Liver (tissue), 9 donors: ENCODE results near the gene RASSF1. TPM values are rescaled to one million over a fixed set of nuclear protein-coding genes. Genes with fewer than 3 reads are reported as not detected.

Experiments used
- DNase-seq: peaks from one replicate; pipeline ENCODE4 v3.0.0-alpha.2; 2017; ENCODE audit warnings: low spot score
- H3K27ac ChIP-seq, 2 donors: one replicate each; pipeline ENCODE4 v1.7.0; 2013; ENCODE audit warnings: inconsistent platforms in 2 of 2, low read length in 2 of 2, control low read depth in 1 of 2, low read depth in 1 of 2, mild to moderate bottlenecking in 1 of 2
- H3K27me3 ChIP-seq, 4 donors: one replicate each; pipeline versions ENCODE4 v1.6.1 to v1.7.0; 2013; ENCODE audit warnings: low read length in 3 of 4, inconsistent platforms in 1 of 4, mild to moderate bottlenecking in 1 of 4, moderate library complexity in 1 of 4; ENCODE audit not compliant: control insufficient read depth in 4 of 4, insufficient read depth in 4 of 4
- H3K36me3 ChIP-seq, 4 donors: one replicate each; pipeline versions ENCODE4 v1.6.1 to v1.7.0; 2013; ENCODE audit warnings: low read length in 3 of 4, mild to moderate bottlenecking in 3 of 4, low read depth in 1 of 4, moderate library complexity in 1 of 4; ENCODE audit not compliant: control insufficient read depth in 4 of 4, insufficient read depth in 3 of 4
- H3K4me1 ChIP-seq, 4 donors: one replicate each; pipeline versions ENCODE4 v1.6.1 to v1.7.0; 2013; ENCODE audit warnings: low read length in 3 of 4, mild to moderate bottlenecking in 3 of 4, moderate library complexity in 1 of 4; ENCODE audit not compliant: control insufficient read depth in 4 of 4, insufficient read depth in 4 of 4
- H3K4me3 ChIP-seq, 3 donors: one replicate each; pipeline versions ENCODE4 v1.6.1 to v1.7.0; 2013; ENCODE audit warnings: low read length in 3 of 3, control low read depth in 1 of 3, low read depth in 1 of 3, mild to moderate bottlenecking in 1 of 3
- H3K9ac ChIP-seq, 2 donors: one replicate each; pipeline ENCODE4 v1.7.0; 2013; ENCODE audit warnings: low read length in 2 of 2, mild to moderate bottlenecking in 2 of 2, moderate library complexity in 2 of 2, control low read depth in 1 of 2, low read depth in 1 of 2
- H3K9me3 ChIP-seq, 4 donors: one replicate each; pipeline versions ENCODE4 v1.6.1 to v1.7.0; 2013; ENCODE audit warnings: low read length in 3 of 4; ENCODE audit not compliant: control insufficient read depth in 4 of 4
- EGR1 ChIP-seq, 2 donors: IDR thresholded peaks; 2 replicates each; pipeline ENCODE4 v1.6.1; 2016 to 2018; ENCODE audit warnings: antibody characterized with exemption in 2 of 2, low read depth in 2 of 2
- FOXA1 ChIP-seq: IDR thresholded peaks from 2 replicates; pipeline ENCODE4 v1.6.1; 2016; ENCODE audit warnings: antibody characterized with exemption
- FOXA2 ChIP-seq: IDR thresholded peaks from 2 replicates; pipeline ENCODE4 v1.6.1; 2016; ENCODE audit warnings: antibody characterized with exemption
- GABPA ChIP-seq, 2 donors: IDR thresholded peaks in 1 of 2; conservative IDR thresholded peaks in 1 of 2; 2 replicates each; pipeline ENCODE4 v1.6.1; 2016; ENCODE audit warnings: antibody characterized with exemption in 2 of 2, mild to moderate bottlenecking in 1 of 2, moderate library complexity in 1 of 2
- HNF4A ChIP-seq, 2 donors: conservative IDR thresholded peaks; 2 replicates each; pipeline ENCODE4 v1.6.1; 2016; ENCODE audit warnings: antibody characterized with exemption in 2 of 2, mild to moderate bottlenecking in 2 of 2
- NR2F2 ChIP-seq: IDR thresholded peaks from 2 replicates; pipeline ENCODE4 v1.6.1; 2016; ENCODE audit warnings: antibody characterized with exemption
- RAD21 ChIP-seq, 2 donors: IDR thresholded peaks; 2 replicates each; pipeline ENCODE4 v1.6.1; 2016; ENCODE audit warnings: antibody characterized with exemption in 2 of 2, mild to moderate bottlenecking in 2 of 2
- RXRA ChIP-seq, 2 donors: IDR thresholded peaks; 2 replicates each; pipeline ENCODE4 v1.6.1; 2017 to 2018; ENCODE audit warnings: antibody characterized with exemption in 2 of 2, mild to moderate bottlenecking in 1 of 2
- SP1 ChIP-seq: IDR thresholded peaks from 2 replicates; pipeline ENCODE4 v1.6.1; 2018; ENCODE audit warnings: antibody characterized with exemption, mild to moderate bottlenecking
- TAF1 ChIP-seq: conservative IDR thresholded peaks from 2 replicates; pipeline ENCODE4 v1.6.1; 2016; ENCODE audit warnings: antibody characterized with exemption, mild to moderate bottlenecking
- YY1 ChIP-seq: IDR thresholded peaks from 2 replicates; pipeline ENCODE4 v1.6.1; 2016; ENCODE audit warnings: antibody characterized with exemption, mild to moderate bottlenecking
- WGBS: extraction: QIAGEN DNeasy Blood & Tissue Kit; methylation state at CpG from one replicate; pipeline ENCODE4 v1.1.7; 2013; 5-methylcytosine and 5-hydroxymethylcytosine counted together
- polyA plus RNA-seq, 2 donors: library from polyadenylated mRNA; stranded (reverse) in 1 of 2; unstranded in 1 of 2; fragments of 200-250 nt in 1 of 2; fragments of >200 nt in 1 of 2; fragmentation: Nextera tagmentation in 1 of 2; extraction: Ambion mirVana in 1 of 2; gene quantifications; one replicate each; pipeline versions ENCODE4 v1.2.1 to v1.2.3, GENCODE V29; 2013 to 2015
- total RNA-seq, 2 donors: library from RNA; depleted of rRNA; stranded (reverse); fragments of >200 nt; gene quantifications; one replicate each; pipeline ENCODE4 v1.2.3, GENCODE V29; 2014
- TF ChIP-seq, protein P1 (sequence below): fragments of 150-350 bp; IDR thresholded peaks from 2 replicates; pipeline ENCODE4 v1.5.1; 2017; ENCODE audit warnings: improper control_type of control experiment, low read depth, low read length; ENCODE audit not compliant: missing input control
- TF ChIP-seq, protein P2 (sequence below): IDR thresholded peaks from 2 replicates; pipeline ENCODE4 v1.6.1; 2016; ENCODE audit warnings: antibody characterized with exemption, mild to moderate bottlenecking
- TF ChIP-seq, protein P3 (sequence below): IDR thresholded peaks from 2 replicates; pipeline ENCODE4 v1.6.1; 2016; ENCODE audit warnings: antibody characterized with exemption
- TF ChIP-seq, protein P4 (sequence below): IDR thresholded peaks from 2 replicates; pipeline ENCODE4 v1.6.1; 2016; ENCODE audit warnings: antibody characterized with exemption
- TF ChIP-seq, protein P5 (sequence below): IDR thresholded peaks from 2 replicates; pipeline ENCODE4 v1.6.1; 2016; ENCODE audit warnings: antibody characterized with exemption
- donor health status: healthy.
- donor health status: healthy.
- donor health status: healthy.
- donor health status: healthy.
- donor health status: healthy.

RASSF1 gene
- total and polyA plus RNA-seq, 4 donors = 6.5 to 13.2 (median 11.2) TPM

DNA sequence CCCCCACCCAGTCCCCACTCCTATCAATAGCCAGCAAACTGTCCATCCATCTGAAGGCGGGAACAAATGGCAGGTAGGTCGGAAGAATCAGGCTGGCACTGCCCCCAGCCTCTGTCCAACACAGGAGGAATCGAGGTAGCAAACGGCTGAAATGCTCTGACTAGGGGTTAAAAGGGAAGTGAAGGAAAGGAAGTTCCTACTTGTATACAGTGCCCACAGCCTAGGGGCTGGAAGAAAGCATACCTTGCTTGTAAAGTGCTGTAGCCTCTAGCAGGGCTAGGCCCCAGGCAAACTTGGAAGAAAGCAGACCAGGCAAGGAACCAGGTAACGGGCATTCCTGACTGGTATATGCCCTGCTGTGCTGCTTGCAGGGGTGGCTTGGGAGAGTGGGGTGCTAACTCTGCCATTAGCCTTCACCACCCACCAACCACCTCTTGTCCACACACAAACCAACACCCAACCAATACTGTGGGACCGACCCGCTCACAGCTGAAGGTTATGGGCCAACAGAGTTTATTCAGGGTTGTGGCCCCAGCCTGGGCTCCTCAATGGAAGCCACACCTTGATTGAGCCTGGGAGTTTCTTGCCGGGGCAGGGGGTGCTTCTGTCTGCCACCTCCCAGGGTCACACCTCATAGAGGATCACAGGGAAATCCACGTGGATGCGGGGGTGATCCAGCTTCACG lies 15.0 kb downstream of the RASSF1 start:
- no peak for DNase-seq

More for the DNA sequence above, 15.0 kb downstream of the RASSF1 start:
- no peak overlapping the region for H3K27ac ChIP-seq
- H3K9ac ChIP-seq = no peak overlapping the region
- H3K4me1 ChIP-seq = peaks cover 6 to 64% (median 45%) of the 10 kb centered on the region in 4 donors
- WGBS = 87% methylated on average over 11 of the region's 11 CpGs
- no peaks in the 10 kb centered on the region for H3K9me3 ChIP-seq
- H3K36me3 ChIP-seq = peaks cover 0 to 18% (median 7%) of the 10 kb centered on the region in 4 donors
- H3K27me3 ChIP-seq = no peaks in the 10 kb centered on the region
- no peak for TF ChIP-seq GABPA (IDR thresholded peaks at IDR 0.05 in 1 of 2, conservative IDR thresholded peaks at IDR 0.05 in 1 of 2)
- TF ChIP-seq TAF1 = no peak
- no peak for TF ChIP-seq FOXA2
- TF ChIP-seq RXRA (IDR thresholded peaks at IDR 0.05) = no peak
- no peak for TF ChIP-seq SP1
- TF ChIP-seq RAD21 (IDR thresholded peaks at IDR 0.05) = no peak
- TF ChIP-seq YY1 = no peak
- no peak for TF ChIP-seq HNF4A (conservative IDR thresholded peaks at IDR 0.05)
- TF ChIP-seq, protein P1, sequence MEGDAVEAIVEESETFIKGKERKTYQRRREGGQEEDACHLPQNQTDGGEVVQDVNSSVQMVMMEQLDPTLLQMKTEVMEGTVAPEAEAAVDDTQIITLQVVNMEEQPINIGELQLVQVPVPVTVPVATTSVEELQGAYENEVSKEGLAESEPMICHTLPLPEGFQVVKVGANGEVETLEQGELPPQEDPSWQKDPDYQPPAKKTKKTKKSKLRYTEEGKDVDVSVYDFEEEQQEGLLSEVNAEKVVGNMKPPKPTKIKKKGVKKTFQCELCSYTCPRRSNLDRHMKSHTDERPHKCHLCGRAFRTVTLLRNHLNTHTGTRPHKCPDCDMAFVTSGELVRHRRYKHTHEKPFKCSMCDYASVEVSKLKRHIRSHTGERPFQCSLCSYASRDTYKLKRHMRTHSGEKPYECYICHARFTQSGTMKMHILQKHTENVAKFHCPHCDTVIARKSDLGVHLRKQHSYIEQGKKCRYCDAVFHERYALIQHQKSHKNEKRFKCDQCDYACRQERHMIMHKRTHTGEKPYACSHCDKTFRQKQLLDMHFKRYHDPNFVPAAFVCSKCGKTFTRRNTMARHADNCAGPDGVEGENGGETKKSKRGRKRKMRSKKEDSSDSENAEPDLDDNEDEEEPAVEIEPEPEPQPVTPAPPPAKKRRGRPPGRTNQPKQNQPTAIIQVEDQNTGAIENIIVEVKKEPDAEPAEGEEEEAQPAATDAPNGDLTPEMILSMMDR = no peak
- TF ChIP-seq, protein P2, sequence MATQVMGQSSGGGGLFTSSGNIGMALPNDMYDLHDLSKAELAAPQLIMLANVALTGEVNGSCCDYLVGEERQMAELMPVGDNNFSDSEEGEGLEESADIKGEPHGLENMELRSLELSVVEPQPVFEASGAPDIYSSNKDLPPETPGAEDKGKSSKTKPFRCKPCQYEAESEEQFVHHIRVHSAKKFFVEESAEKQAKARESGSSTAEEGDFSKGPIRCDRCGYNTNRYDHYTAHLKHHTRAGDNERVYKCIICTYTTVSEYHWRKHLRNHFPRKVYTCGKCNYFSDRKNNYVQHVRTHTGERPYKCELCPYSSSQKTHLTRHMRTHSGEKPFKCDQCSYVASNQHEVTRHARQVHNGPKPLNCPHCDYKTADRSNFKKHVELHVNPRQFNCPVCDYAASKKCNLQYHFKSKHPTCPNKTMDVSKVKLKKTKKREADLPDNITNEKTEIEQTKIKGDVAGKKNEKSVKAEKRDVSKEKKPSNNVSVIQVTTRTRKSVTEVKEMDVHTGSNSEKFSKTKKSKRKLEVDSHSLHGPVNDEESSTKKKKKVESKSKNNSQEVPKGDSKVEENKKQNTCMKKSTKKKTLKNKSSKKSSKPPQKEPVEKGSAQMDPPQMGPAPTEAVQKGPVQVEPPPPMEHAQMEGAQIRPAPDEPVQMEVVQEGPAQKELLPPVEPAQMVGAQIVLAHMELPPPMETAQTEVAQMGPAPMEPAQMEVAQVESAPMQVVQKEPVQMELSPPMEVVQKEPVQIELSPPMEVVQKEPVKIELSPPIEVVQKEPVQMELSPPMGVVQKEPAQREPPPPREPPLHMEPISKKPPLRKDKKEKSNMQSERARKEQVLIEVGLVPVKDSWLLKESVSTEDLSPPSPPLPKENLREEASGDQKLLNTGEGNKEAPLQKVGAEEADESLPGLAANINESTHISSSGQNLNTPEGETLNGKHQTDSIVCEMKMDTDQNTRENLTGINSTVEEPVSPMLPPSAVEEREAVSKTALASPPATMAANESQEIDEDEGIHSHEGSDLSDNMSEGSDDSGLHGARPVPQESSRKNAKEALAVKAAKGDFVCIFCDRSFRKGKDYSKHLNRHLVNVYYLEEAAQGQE = no peak
- TF ChIP-seq FOXA1 = no peak
- TF ChIP-seq EGR1 (IDR thresholded peaks at IDR 0.05; ENCODE audit: low read depth in 2 of 2) = no peak
- TF ChIP-seq NR2F2 = no peak
- TF ChIP-seq, protein P3, sequence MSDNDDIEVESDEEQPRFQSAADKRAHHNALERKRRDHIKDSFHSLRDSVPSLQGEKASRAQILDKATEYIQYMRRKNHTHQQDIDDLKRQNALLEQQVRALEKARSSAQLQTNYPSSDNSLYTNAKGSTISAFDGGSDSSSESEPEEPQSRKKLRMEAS = no peak
- TF ChIP-seq, protein P4, sequence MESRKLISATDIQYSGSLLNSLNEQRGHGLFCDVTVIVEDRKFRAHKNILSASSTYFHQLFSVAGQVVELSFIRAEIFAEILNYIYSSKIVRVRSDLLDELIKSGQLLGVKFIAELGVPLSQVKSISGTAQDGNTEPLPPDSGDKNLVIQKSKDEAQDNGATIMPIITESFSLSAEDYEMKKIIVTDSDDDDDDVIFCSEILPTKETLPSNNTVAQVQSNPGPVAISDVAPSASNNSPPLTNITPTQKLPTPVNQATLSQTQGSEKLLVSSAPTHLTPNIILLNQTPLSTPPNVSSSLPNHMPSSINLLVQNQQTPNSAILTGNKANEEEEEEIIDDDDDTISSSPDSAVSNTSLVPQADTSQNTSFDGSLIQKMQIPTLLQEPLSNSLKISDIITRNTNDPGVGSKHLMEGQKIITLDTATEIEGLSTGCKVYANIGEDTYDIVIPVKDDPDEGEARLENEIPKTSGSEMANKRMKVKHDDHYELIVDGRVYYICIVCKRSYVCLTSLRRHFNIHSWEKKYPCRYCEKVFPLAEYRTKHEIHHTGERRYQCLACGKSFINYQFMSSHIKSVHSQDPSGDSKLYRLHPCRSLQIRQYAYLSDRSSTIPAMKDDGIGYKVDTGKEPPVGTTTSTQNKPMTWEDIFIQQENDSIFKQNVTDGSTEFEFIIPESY = no peak
- TF ChIP-seq, protein P5, sequence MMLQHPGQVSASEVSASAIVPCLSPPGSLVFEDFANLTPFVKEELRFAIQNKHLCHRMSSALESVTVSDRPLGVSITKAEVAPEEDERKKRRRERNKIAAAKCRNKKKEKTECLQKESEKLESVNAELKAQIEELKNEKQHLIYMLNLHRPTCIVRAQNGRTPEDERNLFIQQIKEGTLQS = no peak
- H3K4me3 ChIP-seq = no peak overlapping the region
